GM19025 (cell line): Measurements from ENCODE around the gene KAT6B.

ENCODE experiments used
- ATAC-seq: cut with Tn5 transposase; IDR thresholded peaks from one replicate; pipeline ENCODE4 v1.9.1; 2021; ENCODE audit warnings: mild to moderate bottlenecking, low read depth, moderate library complexity; ENCODE audit not compliant: unreplicated experiment

KAT6B gene

GRCh38 chr10:74976565-74976964, 150.2 kb downstream of the KAT6B start:
- ATAC-seq = no peak

- ATAC-seq = no peak
These were observed 150.7 kb downstream of the KAT6B start for GRCh38 chr10:74977072-74977471.

- ATAC-seq = peak; percentile 79
These were observed 151.8 kb downstream of the KAT6B start for GRCh38 chr10:74977913-74978847.

- ATAC-seq = no peak
These were observed 155.6 kb downstream of the KAT6B start for GRCh38 chr10:74981831-74982633.

- no peak for ATAC-seq
These were observed 156.2 kb downstream of the KAT6B start for GRCh38 chr10:74982634-74982982.

- ATAC-seq = no peak
These were observed 157.0 kb downstream of the KAT6B start for GRCh38 chr10:74983383-74983782.

GRCh38 chr10:74987339-74988053, 161.1 kb downstream of the KAT6B start:
- no peak for ATAC-seq

- ATAC-seq = no peak
These were observed 161.8 kb downstream of the KAT6B start for GRCh38 chr10:74988054-74988775.

GRCh38 chr10:74988832-74989561, 162.6 kb downstream of the KAT6B start:
- no peak for ATAC-seq

- ATAC-seq = no peak
These were observed 165.0 kb downstream of the KAT6B start for GRCh38 chr10:74991435-74991834.

- no peak for ATAC-seq
These were observed 165.7 kb downstream of the KAT6B start for GRCh38 chr10:74992068-74992467.

GRCh38 chr10:74993649-74994048, 167.2 kb downstream of the KAT6B start:
- no peak for ATAC-seq

GRCh38 chr10:74994854-74995253, 168.5 kb downstream of the KAT6B start:
- no peak for ATAC-seq

GRCh38 chr10:74995806-74996205, 169.4 kb downstream of the KAT6B start:
- no peak for ATAC-seq

- ATAC-seq = no peak
These were observed 170.8 kb downstream of the KAT6B start for GRCh38 chr10:74997163-74997562.

- ATAC-seq = peak; percentile 81
These were observed 174.4 kb downstream of the KAT6B start for GRCh38 chr10:75000748-75001321.

- ATAC-seq = no peak
These were observed 175.4 kb downstream of the KAT6B start for GRCh38 chr10:75001715-75002350.

- ATAC-seq = no peak
These were observed 175.9 kb downstream of the KAT6B start for GRCh38 chr10:75002351-75002725.
